ENCODE measurements around the gene ARAF.

- TF ChIP-seq CTCF (IDR thresholded peaks at IDR 0.05; ENCODE audit: insufficient read depth, low read depth, low read length) (no peak), EZH2 (IDR thresholded peaks at IDR 0.05; ENCODE audit: insufficient read depth, low read length) (no peak)
These were observed 3.6 kb downstream of the ARAF start for GRCh38 chrX:47564438-47565085.

Measured in astrocyte (in vitro differentiated cells and primary cell).